NCI-H1092 (cell line): ENCODE measurements around the gene ACOD1.
"Not testable (repeated sequence)": the region's sequence is repeated elsewhere in the genome, so short reads cannot be mapped to it uniquely, and the experiment has no call there.

Source experiments
- DNase-seq: peaks from one replicate; lab custom pipeline; 2025; lab: John Stamatoyannopoulos, UW

ACOD1 gene

DNA sequence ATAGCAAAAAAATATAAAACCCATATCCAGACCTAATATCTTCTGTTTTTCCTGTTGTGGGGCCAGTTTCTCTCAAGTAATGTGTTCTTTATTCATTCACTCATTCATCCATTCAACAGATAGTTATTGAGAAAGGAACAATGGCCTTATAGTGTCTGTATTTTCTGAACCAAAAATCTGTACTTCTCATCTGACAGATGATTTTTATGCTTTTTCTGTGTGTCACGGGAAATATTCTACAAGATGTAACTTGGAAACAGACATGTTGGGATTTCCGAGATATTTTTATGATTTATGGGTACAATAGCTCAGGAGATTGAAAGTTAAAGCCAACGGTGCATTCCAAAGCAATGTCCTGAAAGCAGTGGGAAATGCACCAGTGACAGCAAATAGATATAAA, 5.7 kb downstream of the ACOD1 start:
- DNase-seq: no peak

DNA sequence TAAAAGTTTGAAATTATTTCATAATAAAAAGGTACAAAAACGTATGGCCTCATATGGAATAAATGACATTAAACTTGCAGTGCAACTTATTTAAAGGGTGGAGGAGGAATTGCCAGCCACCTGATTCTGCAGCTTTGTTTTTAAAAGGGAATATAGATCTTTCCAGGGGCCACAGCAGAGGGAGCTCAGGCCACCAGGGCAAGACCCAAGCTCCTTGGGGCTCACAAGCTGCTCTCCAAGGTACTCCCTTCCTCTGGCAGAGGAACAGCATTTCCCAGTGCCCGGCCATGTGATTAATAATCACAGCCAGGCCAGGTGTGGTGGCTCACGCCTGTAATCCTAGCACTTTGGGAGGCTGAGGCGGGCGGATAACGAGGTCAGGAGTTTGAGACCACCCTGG, 6.2 kb downstream of the ACOD1 start:
- no peak for DNase-seq

DNA sequence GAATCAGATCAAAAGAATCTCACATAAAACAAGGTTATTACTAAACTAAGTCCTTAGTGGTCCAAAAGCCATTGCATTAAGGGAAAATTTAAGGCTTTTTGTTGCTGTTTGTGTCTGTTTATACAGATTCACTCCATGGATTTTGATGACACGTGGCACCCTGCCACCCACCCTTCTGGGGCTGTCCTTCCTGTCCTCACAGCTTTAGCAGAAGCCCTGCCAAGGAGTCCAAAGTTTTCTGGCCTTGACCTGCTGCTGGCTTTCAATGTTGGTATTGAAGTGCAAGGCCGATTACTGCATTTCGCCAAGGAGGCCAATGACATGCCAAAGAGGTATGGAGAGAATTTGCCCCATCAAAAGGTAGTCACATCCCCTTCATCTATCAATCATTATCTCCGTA, 6.9 kb downstream of the ACOD1 start:
- DNase-seq: no peak

DNA sequence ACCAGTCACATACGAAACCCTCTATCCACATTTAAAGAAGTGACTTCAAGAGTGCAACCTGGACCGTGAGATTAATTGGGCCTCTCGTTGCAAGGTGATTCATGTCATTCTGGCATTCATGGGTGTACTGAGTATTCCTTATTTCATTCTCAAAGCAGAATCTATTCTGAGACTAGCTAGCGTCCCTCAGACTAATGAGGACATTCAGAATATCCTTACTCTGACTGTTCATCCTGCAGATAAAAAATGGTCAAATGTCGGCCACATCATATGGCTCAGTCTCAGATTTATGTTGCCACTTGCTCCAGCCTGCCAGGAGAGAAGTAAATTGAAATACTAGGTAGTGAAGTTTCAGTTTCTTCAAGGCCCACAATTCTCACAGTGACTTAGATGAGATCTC, 7.3 kb downstream of the ACOD1 start:
- no peak for DNase-seq

DNA sequence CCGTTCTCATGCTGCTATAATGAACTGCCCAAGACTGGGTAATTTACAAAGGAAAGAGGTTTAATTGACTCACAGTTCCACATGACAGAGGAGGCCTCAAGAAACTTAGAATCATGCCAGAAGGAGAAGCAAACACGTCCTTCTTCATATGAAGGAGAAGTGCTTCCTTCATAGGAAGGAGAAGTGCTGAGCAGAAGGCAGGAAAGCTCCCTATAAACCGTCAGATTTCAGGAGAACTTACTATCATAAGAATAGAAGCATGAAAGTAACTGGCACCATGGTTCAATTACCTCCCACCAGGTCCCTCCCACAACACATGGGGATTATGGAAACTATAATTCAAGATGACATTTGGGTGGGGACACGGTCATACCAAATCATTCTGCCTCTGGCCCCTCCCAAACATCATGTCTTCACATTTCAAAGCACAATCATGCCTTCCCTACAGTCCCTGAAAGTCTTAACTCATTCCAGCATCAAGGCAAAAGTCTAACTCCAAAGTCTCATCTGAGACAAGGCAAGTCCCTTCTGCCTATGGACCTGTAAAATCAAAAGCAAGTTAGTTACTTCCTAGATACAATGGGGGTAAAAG, 10.6 kb downstream of the ACOD1 start:
- no peak for DNase-seq

DNA sequence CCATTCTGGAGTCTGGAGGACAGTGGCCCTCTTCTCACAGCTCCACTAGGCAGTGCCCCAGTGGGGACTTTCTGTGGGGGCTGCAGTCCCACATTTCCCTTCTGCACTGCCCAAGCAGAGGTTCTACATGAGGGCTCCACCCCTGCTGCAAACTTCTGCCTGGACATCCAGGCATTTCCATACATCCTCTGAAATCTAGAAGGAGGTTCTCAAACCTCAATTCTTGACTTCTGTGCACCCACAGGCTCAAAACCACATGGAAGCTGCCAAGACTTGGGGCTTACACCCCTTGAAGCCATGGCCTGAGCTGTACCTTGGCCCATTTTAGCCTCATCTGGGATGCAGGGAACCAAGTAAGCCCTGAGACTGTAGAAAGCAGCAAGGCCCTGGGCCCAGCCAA, 11.4 kb downstream of the ACOD1 start:
- not testable (repeated sequence) for DNase-seq

DNA sequence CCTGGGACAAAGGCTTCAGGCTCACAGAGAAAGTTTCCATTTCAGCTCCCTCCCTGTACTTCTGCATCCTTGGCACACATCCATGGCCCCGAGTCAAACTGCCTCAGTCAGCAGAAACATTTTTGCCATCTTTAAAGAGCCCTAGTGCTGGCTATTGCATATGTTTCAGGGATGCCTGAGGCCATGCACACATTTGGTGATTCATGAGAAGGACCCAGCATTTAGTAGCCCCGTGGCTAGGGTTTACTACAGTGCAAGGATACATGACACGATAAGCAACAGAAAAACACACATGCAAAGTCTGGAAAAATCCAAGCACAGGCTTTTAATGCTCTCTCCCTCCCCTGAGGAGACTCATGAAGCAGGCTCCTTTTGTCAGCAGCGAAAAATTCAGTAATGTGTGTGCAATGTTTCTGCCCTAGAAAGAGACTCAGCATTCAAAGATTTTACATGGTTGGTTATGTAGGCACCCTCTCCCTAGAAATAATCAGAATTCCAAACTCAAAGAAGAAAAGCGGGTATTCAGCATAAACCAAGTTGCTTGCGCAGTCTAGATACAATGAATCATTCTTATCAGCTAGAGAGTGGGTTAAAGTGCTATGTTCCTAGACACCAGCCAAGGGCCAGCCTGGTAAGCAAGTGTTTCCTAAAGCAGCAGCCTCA, 17.6 kb downstream of the ACOD1 start:
- no peak for DNase-seq

DNA sequence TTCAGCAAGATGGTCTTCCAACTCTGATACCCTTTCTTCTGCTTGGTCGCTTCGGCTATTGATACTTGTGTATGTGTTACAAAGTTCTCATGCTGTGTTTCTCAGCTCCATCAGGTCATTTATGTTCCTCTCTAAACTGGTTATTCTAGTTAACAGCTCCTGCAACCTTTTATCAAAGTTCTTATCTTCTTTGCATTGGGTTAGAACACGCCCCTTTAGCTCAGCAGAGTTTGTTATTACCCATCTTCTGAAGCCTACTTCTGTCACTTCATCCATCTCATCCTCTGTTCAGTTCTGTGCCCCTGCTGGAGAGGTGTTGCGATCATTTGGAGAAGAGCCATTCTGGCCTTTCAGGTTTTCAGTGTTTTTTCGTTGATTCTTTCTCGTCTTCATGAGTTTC, 18.7 kb downstream of the ACOD1 start:
- DNase-seq: no peak

DNA sequence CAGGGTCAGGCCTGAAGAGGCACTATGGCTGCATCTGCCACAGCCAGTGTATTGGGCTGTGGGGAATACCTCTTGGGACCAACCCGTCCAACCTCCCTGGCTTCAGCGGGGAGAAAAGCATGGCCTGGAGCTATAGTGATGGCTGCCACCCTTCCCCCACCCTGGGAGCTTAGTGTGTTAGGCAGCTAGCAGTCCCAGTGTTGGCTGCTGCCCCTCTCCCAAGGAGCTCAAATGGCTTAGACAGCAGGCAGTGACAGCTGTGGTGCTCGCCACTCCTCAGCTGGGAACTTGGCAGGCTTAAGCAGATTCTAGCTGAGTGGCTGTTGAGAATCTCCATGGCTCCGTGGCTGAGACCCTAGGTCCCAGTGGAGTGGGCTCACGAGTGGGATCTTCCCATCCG, 19.7 kb downstream of the ACOD1 start:
- no peak for DNase-seq

DNA sequence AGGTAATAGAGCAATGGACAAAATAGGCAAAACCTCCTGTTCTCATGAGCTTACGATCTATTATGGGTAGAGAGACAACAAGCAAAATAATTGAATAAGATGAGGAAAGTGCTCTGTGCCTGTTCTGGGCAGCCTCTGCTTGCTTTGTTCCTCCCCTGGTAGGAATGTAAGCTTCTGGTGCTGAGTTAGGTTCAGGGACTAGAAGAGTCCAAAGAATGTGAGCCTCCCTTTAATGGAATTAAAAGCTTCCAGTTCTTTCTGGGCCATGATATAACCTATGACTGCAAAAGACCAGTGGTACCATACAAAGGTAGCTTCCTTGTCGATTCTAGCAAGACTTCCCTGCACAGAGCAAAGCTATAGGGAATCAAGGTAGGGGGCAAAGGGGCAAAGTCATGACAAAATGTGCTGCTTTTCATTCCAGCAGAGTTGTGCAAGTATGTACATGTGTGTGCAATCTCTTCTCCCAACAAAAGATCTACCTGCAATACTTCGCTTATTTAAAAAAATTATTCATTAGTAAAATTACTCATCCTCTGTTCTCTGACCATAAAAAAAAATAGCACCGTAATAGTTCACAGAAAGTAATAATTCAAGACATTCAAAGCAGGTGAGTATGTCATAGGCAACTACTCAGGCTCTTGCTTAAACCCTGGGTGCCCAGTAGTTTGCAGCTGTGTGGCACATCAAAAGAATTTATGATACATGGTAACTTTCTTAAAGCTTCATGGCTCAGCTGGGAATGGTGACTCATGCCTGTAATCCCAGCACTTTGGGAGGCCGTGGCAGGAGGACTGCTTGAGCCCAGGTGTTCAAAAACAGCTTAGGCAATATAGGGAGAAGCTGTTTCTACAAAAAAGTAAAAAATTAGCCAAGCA, 21.4 kb downstream of the ACOD1 start:
- no peak for DNase-seq

DNA sequence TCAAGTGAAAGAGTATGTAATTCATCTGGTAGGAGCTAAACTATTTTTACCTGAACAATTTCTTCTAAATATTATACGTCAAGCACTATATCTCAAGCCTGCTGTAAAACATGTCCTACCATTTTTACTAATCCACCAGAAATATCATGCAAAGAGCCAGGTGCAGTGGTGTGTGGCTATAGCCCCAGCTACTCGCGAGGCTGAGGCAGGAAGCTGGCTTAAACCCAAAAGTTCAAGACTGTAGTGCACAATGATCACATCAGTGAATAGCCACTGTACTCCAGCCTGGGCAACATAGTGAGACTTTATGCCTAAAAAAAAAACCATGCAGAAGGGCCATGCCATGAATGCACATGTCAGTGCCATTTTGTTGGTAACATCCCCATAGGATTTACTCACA, 22.9 kb downstream of the ACOD1 start:
- no peak for DNase-seq

DNA sequence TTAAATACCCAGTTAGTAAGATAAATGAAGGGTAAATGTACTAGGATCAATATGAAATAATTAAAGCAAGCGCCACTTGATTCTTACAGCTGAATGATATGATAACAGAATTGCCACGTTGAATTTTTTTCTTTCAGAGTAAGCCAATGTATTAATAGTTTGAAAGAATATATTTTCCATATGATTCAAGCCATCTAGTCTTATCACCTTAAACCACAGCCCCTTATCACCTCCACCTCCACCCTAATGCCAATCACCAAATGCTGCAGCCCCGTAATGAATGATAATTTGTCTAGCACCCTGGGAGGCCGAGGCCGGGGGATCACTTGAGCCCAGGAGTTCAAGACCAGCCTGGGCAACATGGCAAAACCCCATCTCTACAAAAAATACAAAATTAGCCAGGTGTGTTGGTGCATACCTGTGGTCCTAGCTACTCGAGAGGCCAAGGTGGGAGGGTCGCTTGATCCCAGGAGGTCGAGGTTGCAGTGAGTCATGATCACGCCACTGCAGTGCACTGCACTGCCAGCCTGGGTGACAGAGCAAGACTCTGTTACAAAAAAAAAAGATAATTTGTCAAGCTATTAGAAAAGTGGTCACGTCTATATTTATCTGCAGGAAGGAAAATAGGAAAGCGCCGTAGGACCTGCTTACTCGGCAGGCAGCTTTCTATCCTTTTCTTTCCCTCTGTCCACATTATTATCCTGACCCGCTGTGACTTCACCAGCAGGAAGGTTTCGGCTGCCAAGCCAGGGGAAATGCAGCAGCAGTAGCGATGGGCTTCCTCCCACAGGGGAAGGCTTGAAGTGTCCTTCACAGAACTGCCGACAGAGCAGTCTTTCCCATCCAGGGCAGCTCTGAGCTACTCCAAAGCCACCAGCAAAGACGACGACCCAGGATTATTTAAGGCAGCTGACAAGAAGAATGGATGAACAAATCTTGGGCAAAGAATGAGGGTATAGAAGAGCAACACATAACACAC, 23.8 kb downstream of the ACOD1 start:
- no peak for DNase-seq

DNA sequence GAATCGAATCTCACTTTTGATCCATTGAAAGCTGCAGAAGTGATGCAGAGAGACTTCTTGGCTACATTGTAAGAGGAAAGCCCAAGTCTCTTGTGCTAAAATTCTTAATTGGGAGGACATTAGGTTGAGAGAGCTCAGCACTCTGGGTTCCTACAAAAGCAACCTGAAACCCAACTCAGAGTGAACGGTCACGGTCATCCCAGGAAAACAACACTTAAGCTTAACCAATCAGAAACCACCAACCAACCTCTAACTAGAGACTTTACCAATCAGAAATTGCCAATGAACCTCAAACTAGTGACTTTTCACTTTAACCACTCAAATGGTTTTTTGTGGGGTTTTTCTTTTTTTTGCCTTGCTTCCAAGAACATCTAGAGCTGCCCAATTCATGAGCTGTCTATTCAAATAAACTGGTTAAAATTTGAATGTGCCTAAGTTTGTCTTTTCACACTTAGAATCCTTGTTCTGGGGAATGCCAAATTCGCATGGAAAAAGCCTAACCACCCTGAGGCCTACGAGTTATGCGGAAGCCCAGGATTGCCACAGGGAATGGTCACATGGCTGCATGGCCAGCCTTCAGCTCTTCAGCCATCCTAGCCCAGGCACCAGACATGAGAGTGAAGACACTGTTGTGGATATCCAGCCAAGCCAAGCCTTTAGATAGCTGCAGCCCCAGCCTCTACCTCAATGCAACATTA, 25.8 kb downstream of the ACOD1 start:
- no peak for DNase-seq

DNA sequence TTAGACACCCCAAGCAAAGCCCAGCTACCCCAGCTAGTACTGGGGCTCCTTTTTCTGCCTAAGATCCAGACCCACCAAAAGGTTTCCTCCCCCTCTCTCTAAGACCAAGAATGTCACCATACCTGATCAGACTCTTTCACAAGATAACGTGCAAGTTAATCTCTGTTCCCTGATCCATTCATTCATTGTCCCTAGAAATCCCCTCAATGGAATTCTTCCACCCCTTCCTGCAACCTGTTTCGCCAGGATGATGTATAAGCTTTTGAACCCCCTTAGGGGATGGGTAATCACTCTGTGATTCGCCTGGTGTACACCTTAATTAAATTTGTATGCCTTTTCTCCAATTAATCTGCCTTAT, 26.3 kb downstream of the ACOD1 start:
- no peak for DNase-seq

DNA sequence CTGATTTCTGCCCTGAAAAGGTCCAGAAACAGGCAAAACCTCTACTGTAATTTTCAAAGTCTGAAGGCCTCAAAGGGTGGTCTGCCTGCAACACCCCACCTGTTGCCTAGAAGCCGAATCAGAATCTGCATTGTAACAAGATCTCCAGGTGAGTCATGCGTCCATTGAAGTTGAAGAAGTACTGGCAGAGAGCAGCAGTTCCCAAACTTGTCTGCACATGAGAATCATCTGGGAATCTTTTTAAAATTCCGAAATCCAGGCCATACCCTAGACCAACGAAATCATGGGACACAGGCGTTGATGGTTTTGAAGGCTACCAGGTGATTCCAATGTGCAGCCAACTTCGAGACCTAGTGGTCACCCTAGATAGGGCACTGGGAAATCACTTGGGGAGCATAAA, 27.6 kb downstream of the ACOD1 start:
- DNase-seq: no peak

DNA sequence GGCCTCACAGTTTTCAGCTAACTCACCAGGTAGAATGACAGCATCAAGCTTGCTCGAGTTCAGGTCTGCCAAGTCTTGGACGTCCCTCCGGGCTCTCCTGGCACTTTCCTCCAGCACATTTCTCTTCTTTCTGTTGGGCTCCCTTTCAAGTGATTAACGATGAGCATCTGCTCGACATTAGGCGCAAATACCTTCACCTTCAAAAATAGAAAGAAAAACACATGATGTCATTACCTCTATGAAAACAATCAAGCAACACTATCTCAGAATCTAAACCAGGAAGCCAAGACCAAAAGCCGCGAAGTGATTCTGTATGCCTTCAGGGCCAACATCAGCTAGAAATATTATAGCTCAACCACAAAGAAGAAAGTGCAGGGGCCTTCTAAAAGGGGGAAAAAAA, 28.2 kb downstream of the ACOD1 start:
- DNase-seq: no peak

DNA sequence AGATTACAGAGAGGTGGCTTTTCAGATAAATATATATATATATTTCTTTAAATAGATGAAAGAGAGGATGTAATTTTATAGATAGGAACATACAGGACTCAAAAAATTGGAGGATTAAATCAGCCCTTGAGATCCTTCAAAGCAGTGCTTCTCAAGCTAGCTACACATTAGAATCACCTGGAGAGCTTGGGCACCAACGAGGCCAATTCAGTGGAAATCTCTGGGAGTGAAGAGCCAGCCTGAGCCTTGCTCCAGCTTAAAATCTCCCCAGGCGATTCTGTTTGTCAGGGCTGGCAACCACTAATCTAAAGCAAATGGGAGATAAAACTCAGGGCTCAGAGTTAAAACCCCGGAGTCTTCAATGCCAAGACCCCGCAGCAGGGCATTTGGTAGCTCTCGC, 28.6 kb downstream of the ACOD1 start:
- DNase-seq: no peak

DNA sequence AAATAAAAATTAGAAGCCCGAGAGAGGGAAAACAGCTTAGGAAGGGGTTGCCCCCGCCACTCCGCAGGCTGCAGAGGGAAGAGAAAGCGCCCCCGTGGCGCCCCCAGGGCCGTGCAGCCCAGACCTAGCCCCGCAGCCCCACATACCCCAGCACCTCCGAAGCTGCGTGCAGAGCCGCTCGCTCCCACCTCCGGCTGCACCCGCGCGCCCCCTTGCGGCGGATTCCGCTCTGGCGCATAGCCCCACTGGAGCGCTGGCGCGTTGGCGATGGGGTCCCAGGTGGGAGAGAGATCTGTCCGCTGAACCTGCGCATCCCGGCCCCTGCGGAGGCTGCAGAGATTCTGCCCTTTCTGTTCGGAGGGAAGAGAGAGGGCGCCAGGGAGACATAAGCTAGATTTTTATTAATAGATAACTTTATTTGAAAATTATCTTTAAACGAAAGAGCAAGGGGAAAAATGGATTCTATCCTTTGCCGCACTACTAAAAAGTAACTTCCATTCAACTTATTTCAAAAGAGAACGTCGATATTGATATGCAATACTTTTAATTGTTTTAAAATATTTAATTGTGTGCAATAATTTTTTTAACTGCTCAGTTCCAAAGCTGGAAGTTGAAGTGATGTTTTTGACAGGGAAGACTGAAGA, 31.9 kb downstream of the ACOD1 start:
- DNase-seq: peak; percentile 76

DNA sequence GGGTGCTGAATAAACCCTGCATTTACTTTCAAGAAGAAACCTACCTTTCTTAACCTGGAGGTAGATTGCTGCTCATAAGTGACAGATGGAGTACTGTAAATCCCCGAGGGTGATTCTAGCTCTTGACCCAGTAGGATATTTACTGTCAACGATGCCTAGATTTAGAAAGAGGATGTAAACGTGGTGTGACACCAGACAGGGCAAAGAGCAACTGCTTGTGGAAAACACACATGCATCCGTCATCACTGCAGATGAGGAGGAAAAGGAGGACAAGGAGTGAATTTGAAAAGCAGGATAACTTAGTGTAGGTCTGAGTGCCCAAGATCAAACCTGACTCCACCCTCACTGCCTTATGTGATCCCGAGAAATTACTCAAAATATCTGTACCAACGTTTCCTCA, 33.8 kb downstream of the ACOD1 start:
- DNase-seq: no peak

DNA sequence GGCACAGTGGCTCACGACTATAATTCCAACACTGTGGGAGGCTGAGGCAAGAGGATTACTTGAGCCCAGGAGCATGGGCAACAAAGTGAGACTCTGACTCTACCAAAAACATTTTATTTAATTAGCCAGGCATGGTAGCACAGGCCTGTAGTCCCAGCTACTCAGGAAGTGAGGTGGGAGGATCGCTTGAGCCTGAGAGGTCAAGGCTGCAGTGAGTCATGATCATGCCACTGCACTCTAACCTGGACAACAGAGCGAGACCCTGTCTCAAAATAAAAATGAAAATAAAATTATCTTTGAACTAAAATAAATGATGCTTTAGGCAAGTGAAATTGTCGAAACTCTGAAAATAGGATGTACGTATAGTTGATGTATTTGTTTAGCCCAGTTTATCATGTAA, 35.4 kb downstream of the ACOD1 start:
- DNase-seq: no peak

DNA sequence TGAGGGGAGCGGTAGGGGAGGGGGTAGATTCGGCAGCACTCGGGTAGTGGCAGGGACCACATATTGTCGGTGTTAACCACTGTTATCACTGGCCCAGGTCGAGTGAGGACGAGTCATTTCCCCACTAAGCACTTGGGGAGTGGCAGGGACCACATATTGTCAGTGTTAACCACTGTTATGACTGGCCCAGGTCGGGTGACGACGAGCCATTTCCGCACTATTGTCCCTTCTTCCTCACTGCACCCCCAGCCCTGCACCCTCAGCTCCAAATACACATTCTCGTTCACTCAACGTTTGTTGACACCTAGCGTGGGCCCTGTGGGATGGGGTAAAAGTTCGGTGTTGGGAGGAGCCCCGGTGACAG, 43.1 kb downstream of the ACOD1 start:
- no peak for DNase-seq
